NT2/D1 (cell line): Measurements from ENCODE around the gene BRINP1.

Experiments
- YY1 ChIP-seq: IDR thresholded peaks from 2 replicates; pipeline ENCODE4 v1.6.1; 2011; ENCODE audit not compliant: insufficient read length, insufficient read depth
- ZNF274 ChIP-seq: IDR thresholded peaks from 2 replicates; pipeline ENCODE4 v1.6.1; 2011; ENCODE audit warnings: mild to moderate bottlenecking, low read depth, low read length

DNA sequence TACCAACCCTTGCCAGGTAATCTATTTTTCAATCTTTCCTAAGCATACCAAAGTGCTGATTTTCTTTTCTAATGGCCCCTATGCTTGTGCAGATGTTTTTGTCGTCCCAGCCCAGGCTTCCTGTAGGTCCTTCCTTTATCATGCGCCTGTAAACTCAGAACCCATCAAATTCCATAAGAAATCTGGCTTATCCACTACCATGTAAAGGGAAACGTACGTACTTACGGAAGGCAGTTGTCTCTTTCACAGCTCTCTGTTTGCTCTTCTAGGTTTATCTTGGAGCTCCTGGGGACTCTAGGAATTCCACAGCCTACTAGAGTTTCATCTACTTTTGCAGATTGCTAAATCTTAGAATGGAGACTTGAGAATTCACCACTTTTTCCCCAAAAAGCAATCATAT lies 9.0 kb downstream of the BRINP1 start:
- TF ChIP-seq YY1 (no peak), ZNF274 (no peak)
